Effector CD8-positive, alpha-beta T cell (primary cell): ENCODE data around the gene TGFBR2.

ENCODE experiments used
- DNase-seq: peaks from one replicate; lab custom pipeline; 2025; lab: John Stamatoyannopoulos, UW

Gene TGFBR2

DNA sequence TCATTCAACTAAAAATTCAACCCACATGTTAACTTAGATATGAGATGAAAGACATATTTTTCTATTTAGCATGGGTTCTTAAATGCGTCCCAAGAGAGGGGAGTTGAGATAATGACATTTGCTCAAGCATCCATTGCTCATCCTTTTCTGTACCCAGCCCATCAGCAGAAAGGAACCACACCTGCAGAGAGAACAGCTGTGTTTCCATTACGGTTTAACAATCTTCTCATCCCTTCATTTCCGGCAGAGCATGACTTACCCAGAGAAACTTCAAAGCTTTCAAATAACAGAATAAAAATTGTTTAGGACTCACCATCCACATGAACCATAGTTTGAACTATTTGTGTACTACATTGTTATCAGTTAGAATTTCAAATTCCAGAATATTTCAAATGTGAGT lies 113.1 kb downstream of the TGFBR2 start:
- no peak for DNase-seq

DNA sequence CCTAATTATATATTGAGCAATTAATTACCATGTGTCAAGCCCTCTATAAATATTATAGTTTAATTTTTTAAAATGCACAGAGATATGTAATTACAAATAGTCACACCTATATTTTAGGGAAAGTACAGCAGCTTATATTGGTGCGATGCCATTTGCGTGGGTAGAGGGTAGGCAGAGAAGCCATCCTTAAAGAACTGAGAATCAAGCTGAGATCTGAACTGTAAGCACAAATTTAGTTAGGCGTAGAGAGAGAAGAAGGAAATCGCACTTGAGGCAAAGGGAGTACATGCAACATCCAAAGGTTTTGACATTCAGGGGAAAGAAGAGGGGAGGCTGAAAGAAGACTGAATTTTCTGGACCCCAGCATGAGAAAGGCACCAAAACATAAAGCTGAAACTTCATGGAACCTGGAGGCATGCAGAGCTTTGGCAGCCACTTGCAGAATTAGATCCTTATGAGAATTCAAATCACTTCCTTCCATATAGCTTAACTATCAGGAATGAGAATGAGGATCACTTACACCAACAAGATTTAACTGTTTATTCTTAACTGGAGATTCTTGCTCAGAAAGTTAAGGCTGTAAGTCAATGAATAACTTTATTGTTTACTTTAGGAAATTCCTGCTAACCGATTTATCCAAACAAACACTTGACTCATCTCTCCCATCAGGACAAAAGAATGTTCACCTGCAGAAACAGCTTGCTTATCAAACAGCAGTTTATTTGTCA lies 114.3 kb downstream of the TGFBR2 start:
- no peak for DNase-seq

DNA sequence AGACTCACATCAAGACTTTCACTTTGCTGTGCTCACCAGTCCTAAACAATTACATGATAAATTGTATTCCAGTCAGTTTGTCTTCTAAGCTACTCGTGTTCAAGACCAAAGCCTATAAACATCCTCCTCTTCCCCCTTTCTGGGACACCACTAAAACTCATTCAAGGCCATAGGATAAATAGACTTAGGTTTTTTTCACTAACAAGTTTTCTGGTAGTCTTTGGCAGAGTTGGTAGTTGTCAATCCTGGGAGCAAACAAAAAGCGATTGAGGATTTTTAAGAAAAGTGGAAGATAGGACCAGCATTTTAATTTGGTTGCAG lies 114.9 kb downstream of the TGFBR2 start:
- no peak for DNase-seq

DNA sequence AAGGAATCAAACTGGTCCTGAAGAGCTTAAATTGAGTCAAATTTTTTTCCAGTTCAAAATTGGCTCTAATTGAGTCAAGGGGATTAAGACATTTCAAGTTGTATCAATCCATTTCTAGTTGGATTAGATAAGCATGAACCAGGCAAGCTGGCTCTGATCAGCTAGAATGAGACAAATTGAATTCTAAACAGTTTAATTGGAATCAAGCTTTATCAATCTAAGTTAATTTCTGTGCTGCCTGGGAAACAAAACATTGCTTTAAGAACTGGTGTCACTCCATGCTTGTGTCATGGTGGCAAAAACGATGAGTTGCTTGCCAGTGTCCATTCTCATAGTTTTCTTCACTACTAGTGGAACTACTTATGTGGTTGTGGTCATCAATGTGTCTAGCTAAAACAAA lies 116.8 kb downstream of the TGFBR2 start:
- no peak for DNase-seq

DNA sequence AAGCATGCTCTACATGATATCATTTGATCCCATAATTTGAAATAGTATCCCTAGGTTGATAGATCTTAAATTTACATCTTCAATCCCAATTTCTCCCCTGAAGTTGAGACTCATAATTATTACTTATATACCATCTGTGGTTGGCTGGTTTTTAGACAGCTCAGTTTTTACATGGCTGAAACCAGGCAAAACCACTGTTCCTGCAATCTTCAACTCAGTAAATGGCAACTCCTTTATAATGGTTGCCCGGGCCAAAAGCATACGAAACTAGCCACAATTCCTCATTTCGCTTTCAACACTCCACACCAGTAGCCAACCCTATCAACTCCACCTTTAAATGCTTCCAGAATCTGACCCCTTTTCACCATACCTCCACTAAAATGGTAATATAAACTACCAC lies 118.5 kb downstream of the TGFBR2 start:
- no peak for DNase-seq

DNA sequence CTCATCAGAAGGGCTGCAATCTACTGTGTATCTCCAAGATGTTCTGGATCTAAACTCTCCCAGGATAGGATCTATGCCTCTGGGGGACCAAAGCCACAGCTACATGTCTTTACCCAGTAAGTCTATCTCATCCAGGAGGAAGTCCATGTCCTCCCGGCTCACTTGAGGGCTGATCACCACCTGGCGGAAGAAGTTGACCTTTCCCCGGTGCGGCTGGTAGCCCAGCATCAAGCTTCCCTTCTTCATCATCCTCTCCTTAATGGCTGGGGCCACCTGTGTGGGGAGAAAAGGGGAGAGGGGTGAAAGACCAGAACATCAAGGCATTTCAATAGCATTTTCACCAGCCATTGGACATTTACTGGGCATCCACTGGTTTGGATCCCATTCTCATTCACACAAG lies 121.7 kb downstream of the TGFBR2 start:
- no peak for DNase-seq

DNA sequence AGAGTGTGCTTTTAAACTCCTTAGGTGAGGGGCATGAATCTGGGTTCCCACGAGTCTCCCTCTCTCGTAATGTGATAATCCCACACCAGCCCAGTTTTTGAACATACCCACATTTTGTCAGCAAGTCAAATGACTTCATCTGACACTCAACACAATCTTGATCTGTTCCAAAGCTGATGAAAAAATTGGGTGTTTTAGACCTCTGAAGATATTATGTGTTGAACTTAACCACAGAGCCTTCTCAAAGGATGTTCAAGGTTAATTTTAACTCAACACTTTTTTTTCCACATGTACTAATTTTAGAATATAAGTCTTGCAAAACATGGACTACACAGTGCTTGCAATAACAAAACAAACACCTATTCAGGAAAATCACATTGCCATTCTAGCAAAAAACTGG lies 123.1 kb downstream of the TGFBR2 start:
- DNase-seq = no peak

DNA sequence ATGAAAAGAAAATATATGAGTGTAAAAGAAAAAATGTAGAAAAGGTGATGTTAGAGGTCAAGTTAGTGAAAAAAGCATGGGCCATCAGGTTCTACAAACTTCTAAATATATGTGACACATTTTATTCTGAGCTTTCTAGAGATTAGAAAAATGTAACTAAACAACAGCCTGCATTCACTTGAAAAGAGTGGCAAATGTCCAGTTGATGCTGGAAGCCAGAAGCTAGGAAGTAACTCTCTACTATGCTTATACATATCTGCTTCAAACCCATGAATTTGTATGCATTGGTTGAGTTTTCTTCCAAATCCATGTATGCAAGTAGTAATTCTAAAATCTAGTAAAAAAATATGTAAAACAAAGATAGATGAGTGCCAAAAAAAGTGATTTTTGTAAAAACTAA lies 123.5 kb downstream of the TGFBR2 start:
- DNase-seq = no peak

DNA sequence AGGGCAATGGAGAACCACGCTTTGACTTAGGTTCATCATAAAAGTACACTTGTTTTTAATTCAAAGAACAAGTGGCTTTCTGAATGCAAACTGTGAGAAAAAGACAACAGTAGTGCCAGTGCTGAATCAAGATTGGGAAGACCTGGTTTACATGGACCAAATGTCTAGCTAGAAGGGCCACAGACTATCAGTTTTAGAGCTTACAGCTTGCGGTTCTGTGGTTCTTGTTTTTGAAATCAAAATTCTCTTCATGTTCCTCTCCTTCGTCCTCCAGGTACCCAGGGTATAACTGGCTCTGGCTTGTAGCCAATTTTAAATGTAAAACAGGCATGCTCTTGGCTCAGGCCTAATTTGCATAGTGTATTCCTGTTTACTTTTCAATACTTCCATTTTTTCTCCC lies 124.6 kb downstream of the TGFBR2 start:
- no peak for DNase-seq

DNA sequence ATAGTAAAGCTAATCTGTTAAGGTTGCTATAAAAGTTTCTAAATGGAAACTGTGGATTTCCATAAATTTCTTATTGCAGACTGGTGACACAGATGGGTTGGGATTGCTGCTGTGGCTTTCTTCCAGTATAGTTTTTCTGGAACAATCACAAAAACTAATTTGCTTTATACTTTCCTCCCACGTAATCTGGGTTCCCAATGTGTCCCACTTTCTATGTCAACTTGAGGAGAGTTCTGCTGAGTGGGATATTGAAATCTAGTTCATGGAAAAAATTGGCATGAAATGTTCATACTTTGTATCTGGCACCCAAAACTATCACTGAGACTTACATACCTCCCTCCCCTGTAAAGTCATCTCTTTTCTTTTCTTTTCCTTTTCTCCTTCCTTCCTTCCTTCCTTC lies 126.8 kb downstream of the TGFBR2 start:
- DNase-seq = no peak

DNA sequence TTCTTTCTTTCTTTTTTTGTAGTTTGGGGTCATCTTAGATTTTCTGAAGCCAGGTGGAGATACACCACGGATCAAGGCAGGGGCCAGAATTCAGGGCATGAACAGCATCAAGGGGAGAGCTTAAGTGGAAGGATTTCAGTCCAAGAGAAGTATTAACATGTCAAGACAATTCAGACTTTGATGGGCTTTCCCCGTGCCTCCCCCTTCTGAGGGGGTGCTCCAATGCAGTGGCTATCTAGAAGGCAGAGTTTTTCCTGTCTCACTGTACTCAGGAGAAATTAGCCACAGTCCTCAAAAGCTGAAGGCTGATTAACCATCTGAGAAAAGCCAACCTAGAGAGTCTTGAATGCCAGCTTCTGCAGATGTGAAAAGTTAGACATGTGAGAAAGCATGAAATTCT lies 127.3 kb downstream of the TGFBR2 start:
- DNase-seq = no peak

DNA sequence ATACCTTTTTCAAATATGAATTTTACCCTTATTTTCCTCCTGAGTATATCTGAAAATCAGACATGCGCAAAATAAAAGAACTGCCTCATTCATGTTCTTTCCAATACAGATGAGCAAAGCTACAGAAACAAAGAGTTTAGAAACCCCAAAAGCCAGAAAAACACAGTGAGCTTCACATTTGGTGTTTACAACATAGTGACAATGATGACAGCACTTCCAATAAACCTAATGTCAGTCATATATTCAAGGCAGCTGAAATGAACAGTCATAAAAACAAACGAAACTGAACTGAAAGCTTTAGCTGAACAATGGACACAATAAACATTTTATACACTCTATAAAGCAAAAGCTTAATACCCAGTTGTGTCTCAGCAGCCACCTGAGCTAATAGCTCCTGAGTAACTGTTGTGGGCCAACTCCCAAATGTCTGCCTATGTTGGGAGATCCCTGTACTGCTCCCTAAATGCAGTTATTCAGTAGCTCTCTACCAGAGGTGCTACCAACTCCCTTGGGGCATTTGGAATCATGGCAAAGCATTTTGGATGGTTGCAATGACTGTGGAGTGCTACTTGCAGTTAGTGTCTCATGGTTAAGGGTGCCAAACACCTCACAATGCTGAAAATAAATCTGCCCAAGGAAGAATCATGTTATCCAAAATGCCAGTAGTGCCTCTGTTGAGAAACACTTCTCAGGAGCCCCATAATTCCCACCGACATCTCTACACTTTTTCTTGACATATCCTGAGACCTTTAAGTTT lies 131.5 kb downstream of the TGFBR2 start:
- DNase-seq = no peak

DNA sequence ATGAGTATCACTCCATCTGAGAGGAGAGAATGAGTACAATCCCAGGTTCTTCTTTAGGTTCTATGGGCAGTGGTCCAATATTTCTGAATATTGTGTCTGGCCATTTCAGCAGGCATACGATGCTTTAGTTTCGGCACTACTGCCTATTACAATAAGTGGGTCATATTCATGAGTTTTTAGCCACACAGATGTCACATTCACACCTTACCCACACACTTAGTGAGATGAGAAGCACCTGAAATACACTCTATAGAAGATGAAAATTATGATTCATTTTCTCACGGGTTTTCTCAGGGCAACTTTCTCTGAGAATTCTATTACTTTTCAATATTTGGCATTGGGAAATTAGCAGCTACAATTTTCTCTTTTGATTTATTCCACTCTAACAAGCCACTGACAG lies 132.2 kb downstream of the TGFBR2 start:
- no peak for DNase-seq

DNA sequence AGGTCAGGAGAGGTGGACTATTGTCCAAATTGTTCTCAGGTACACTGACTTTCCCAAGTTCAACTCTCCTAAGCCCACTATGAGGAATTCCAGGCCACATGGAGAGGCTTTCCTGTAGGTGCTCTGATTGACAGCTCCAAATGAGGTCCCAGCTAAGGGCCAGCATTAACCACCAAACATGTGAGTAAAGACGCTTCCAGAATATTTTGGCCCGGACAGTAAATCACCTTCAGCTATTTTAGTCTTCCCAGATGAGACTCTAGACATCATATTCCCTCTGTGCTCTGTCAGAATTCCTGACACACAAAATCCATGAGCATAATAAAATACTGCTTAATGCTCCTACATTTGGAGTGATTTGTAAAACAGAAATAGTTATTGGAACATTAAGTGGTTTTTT lies 135.5 kb downstream of the TGFBR2 start:
- DNase-seq = no peak

DNA sequence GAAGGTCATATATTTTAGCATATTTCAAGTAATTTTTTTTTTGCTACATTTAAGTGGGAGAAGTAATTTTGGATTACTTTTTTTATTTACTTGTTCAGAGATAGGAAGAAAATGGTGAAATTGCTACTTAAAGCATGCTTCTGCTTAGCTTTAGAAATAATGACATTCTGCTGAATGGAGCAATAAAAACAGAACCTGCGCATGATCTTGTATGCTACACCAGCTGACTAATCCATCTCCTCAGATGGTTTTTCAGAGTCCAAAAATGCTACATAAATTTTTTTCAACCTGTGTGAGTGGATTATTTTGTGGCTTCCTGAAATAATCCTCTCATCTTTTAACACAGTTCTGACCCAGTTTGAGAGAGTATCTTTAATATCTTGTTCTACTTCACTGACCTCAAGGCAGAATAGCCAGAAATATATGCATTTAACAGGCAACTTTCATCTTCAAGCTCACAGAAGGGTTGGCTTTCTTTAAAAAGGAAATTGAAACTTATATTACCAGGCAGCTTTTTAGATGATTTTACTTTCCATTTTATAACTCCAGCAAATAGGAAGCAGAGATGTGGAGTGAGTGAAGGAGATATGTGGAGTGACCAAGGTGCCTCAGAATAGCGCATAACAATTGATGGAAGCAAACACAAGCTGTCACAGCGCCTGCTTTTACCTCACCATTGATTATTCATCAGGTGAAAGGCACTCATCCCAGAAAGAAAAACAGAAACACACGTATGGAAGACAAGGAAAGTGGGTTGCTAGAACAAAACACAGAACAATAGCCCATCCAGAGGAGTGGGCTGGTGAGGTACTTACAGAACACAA lies 136.6 kb downstream of the TGFBR2 start:
- no peak for DNase-seq
